GM21786 (cell line): ENCODE measurements around the gene ZNF182.
"Not testable (repeated sequence)": the region's sequence is repeated elsewhere in the genome, so short reads cannot be mapped to it uniquely, and the experiment has no call there.

ENCODE experiments used
- ATAC-seq: cut with Tn5 transposase; IDR thresholded peaks from one replicate; pipeline ENCODE4 v1.9.1; 2021; ENCODE audit not compliant: unreplicated experiment

The ZNF182 gene

GRCh38 chrX:48002319-48002718 lies 1.5 kb downstream of the ZNF182 start:
- ATAC-seq = no peak

GRCh38 chrX:48001260-48001659 lies 2.5 kb downstream of the ZNF182 start:
- no peak for ATAC-seq

- ATAC-seq = no peak
These were observed 11.1 kb downstream of the ZNF182 start for GRCh38 chrX:47992669-47993068.

- no peak for ATAC-seq
These were observed 11.8 kb downstream of the ZNF182 start for GRCh38 chrX:47992095-47992380.

- ATAC-seq = no peak
These were observed 12.3 kb downstream of the ZNF182 start for GRCh38 chrX:47991263-47992094.

GRCh38 chrX:47976254-47977151 lies 27.3 kb downstream of the ZNF182 start:
- no peak for ATAC-seq

- no peak for ATAC-seq
These were observed 30.6 kb downstream of the ZNF182 start for GRCh38 chrX:47973235-47973634.

- not testable (repeated sequence) for ATAC-seq
These were observed 38.3 kb downstream of the ZNF182 start for GRCh38 chrX:47965526-47965925.

GRCh38 chrX:47961830-47962229 lies 42.0 kb downstream of the ZNF182 start:
- ATAC-seq = not testable (repeated sequence)

GRCh38 chrX:47960406-47960805 lies 43.4 kb downstream of the ZNF182 start:
- ATAC-seq = no peak

GRCh38 chrX:47958761-47959342 lies 44.9 kb downstream of the ZNF182 start:
- no peak for ATAC-seq

GRCh38 chrX:47958206-47958605 lies 45.6 kb downstream of the ZNF182 start:
- ATAC-seq = not testable (repeated sequence)

- ATAC-seq = no peak
These were observed 47.8 kb downstream of the ZNF182 start for GRCh38 chrX:47956016-47956415.

GRCh38 chrX:47955295-47955694 lies 48.5 kb downstream of the ZNF182 start:
- not testable (repeated sequence) for ATAC-seq

- no peak for ATAC-seq
These were observed 62.4 kb downstream of the ZNF182 start for GRCh38 chrX:47941423-47941822.

- ATAC-seq = no peak
These were observed 63.3 kb downstream of the ZNF182 start for GRCh38 chrX:47940448-47940847.

- no peak for ATAC-seq
These were observed 66.9 kb downstream of the ZNF182 start for GRCh38 chrX:47936940-47937317.

- no peak for ATAC-seq
These were observed 67.4 kb downstream of the ZNF182 start for GRCh38 chrX:47936224-47936939.

GRCh38 chrX:47933946-47934345 lies 69.8 kb downstream of the ZNF182 start:
- ATAC-seq = no peak

GRCh38 chrX:47931970-47932369 lies 71.8 kb downstream of the ZNF182 start:
- ATAC-seq = not testable (repeated sequence)

GRCh38 chrX:47927212-47927611 lies 76.6 kb downstream of the ZNF182 start:
- no peak for ATAC-seq
